Stimulated activated memory B cell treated with anti-CD40 and anti-IgM and Interleukin-4, amounts not matched to agents 10 μg/mL and 1 μg/mL and 100 μg/mL, for 72 hours (primary cell): ENCODE results near the gene ACAD10.

ENCODE experiments used
- ATAC-seq: fragments of 150-1000 bp; cut with Tn5 transposase; 2 replicates; pipeline ENCODE4 v1.10.0; 2021
- H3K27ac Mint-ChIP-seq: one replicate; pipeline ENCODE4 v1.8.0; 2022; ENCODE audit warnings: mild to moderate bottlenecking, mixed read lengths
- H3K27me3 Mint-ChIP-seq: one replicate; pipeline ENCODE4 v1.8.0; 2022; ENCODE audit warnings: mixed read lengths
- H3K36me3 Mint-ChIP-seq: one replicate; pipeline ENCODE4 v1.8.0; 2022; ENCODE audit warnings: mixed read lengths
- H3K4me1 Mint-ChIP-seq: one replicate; pipeline ENCODE4 v1.8.0; 2022; ENCODE audit warnings: mixed read lengths
- H3K4me3 Mint-ChIP-seq: one replicate; pipeline ENCODE4 v1.8.0; 2022; ENCODE audit warnings: mild to moderate bottlenecking, moderate library complexity, mixed read lengths
- H3K9me3 Mint-ChIP-seq: one replicate; pipeline ENCODE4 v1.8.0; 2022; ENCODE audit warnings: mixed read lengths

The ACAD10 gene

DNA sequence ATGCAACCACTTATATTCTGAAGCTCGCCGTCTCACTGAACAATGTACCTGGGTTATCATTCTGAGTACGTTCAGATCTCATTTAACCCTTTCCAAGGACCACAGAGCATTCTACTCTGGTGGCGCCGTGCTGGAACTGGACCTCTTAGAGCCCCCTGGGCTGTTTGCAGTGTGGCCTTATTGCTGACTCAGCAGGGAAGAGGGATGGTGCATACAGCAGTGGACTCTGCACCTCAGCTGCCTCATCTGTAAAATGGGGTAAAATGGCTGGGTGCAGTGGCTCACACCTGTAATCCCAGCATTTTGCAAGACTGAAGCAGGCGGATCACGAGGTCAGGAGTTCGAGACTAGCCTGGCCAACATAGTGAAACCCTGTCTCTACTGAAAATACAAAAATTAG lies 83.7 kb downstream of the ACAD10 start:
- H3K36me3 Mint-ChIP-seq: no peaks in the 10 kb centered on the region
- no peak overlapping the region for H3K27ac Mint-ChIP-seq
- H3K4me1 Mint-ChIP-seq: peaks cover 56% of the 10 kb centered on the region
- H3K4me3 Mint-ChIP-seq: no peak overlapping the region
- H3K9me3 Mint-ChIP-seq: no peaks in the 10 kb centered on the region
- ATAC-seq: no peak
- no peaks in the 10 kb centered on the region for H3K27me3 Mint-ChIP-seq

DNA sequence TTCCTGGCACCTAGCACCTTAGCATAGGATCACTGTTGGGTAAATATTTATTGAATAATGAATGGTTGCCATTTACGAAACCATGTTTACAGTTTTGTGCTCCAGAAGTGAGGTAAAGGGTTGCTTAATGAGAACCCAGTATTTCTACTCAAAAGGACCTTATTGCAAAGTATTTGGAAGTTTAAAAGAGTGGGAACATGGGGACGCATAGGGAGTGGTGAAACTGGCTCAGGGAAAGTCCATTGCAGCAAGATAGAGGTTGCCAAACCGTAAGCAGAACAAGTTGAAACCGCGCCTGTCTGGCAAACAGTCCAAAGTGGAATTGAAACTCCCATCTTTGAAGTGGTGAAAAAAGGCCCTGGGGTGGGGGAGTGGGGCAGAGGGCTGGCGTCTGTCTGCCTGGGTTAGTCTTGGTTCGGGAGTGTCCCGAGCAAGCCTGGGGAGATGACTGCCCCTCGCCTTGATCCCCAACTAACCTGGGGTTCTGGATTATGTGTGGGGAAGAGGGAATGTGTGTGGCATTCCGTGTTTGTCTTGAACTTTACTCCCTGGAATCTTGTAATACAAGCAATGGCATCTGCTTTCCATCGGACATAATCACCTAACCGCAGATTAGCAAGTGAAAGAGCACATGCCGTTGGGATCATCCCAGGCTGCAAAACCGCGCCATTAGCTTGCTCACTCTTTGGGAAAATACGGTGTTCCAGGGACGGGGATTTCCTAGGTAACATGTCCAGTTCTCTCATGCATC lies 88.1 kb downstream of the ACAD10 start:
- no peaks in the 10 kb centered on the region for H3K9me3 Mint-ChIP-seq
- no peaks in the 10 kb centered on the region for H3K27me3 Mint-ChIP-seq
- H3K36me3 Mint-ChIP-seq: no peaks in the 10 kb centered on the region
- peak overlapping the region; percentile 95 for H3K27ac Mint-ChIP-seq
- H3K4me3 Mint-ChIP-seq: peak overlapping the region; percentile 18
- ATAC-seq: peak; percentile 76
- peaks cover 46% of the 10 kb centered on the region for H3K4me1 Mint-ChIP-seq

DNA sequence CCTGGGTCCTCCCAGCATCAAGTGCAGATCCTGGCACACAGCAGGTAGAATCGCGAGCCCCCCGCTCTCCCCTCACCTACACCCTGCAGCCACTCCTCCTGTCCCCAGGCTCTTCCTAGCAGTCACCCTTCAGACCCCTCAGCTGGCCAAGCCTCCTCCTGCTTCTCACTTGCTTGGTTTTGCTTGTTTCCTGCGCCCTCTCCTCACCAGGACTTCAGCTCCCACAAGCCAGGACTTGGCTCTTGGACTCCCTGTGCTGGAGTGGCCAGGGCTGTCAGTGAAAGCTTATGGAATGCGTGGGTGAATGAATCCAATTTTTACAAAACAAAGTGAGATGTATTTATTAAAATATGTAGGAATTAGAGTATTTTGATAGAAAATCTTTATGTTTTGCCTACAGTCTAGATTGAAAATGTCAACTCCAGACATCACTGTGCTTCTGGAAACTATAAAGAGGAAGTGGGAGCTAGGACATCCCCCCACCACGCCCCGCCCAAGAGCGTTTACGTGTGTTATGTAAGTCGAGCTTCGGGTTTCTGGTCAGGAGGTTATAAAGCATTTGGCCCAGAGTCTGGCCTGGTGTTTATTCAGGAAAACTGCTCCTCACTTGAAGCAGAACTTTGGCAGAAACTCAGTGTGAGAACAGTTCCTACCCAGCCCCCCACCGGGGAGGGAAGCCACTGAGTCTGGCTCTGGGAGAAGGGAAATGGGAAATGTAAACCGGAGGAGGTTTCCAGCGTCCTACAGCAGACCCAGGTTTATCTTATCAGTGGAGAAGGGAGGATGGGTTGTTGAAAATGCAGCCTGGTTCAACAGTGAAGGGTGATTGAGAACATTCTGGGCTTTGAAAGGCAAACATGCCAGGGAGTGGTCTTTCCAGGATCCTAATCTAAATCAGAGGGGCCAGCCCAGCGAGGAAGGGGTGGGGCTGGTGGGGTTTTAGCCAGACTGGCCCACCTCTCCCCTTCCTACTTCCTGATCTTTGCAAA lies 89.6 kb downstream of the ACAD10 start:
- H3K36me3 Mint-ChIP-seq: peaks cover 3% of the 10 kb centered on the region
- peak overlapping the region; percentile 76 for H3K4me3 Mint-ChIP-seq
- peak overlapping the region; percentile 95 for H3K27ac Mint-ChIP-seq
- H3K4me1 Mint-ChIP-seq: peaks cover 46% of the 10 kb centered on the region
- ATAC-seq: peak; percentile 87
- H3K27me3 Mint-ChIP-seq: no peaks in the 10 kb centered on the region
- H3K9me3 Mint-ChIP-seq: no peaks in the 10 kb centered on the region

DNA sequence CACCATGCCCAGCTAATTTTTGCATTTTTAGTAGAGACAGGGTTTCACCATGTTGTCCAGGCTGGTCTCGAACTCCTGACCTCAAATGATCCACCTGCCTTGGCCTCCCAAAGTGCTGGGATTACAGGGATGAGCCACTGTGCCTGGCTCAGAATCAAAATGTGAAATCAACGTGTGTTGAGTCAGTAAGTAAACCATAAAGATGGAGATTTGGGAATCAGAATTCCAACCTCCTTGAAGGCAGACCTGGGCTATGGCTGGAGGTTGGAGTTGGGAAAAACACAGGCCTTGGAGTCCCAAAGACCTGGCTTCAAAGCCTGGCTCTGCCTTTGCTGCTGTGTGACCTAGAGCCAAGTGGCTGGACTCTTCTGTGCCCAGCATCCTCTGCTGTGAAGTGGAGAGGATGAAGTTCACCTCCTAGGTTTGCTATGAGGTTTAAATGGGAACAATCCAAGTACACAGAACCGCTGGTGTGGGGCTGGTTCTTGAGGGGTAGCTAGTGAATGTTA lies 91.0 kb downstream of the ACAD10 start:
- H3K4me3 Mint-ChIP-seq: no peak overlapping the region
- no peak for ATAC-seq
- H3K27ac Mint-ChIP-seq: no peak overlapping the region
- no peaks in the 10 kb centered on the region for H3K27me3 Mint-ChIP-seq
- H3K9me3 Mint-ChIP-seq: peaks cover 2% of the 10 kb centered on the region
- H3K36me3 Mint-ChIP-seq: peaks cover 10% of the 10 kb centered on the region
- peaks cover 46% of the 10 kb centered on the region for H3K4me1 Mint-ChIP-seq

DNA sequence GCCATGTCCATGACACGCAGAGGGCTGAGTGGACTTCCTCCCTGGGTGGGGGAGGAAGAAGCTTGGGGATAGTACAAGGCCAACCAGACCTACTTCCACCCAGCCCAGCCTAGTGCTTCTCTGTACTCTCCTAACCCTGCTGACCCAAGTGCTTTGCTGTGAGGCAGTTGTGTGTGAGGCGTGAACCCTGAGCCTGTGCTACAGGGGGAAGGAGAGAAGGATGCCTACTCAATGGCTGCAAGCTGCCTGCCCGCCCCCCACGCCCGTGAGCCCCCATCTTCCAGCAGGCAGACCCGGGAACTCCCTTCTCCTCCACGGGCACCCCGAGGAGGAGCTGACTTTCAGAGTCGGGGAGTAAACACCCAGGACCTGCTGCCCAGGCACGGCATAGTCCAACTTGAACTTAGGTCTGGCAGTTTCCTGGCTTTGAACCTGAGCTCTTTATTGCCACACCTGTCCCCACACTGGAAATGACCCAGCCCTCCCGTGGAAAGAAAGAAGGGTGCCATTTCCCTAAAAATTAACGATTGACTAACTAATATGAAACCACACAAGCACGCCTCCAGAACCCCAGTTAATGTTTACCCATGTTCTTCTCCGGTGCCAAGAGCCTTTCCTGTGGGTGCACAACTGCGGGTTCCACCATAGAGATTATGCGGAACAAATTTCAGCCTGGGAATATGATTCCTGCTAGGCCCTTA lies 91.6 kb downstream of the ACAD10 start:
- H3K27ac Mint-ChIP-seq: no peak overlapping the region
- H3K4me3 Mint-ChIP-seq: no peak overlapping the region
- ATAC-seq: no peak
- H3K4me1 Mint-ChIP-seq: peaks cover 46% of the 10 kb centered on the region
- peaks cover 10% of the 10 kb centered on the region for H3K36me3 Mint-ChIP-seq
- no peaks in the 10 kb centered on the region for H3K27me3 Mint-ChIP-seq
- H3K9me3 Mint-ChIP-seq: peaks cover 2% of the 10 kb centered on the region

DNA sequence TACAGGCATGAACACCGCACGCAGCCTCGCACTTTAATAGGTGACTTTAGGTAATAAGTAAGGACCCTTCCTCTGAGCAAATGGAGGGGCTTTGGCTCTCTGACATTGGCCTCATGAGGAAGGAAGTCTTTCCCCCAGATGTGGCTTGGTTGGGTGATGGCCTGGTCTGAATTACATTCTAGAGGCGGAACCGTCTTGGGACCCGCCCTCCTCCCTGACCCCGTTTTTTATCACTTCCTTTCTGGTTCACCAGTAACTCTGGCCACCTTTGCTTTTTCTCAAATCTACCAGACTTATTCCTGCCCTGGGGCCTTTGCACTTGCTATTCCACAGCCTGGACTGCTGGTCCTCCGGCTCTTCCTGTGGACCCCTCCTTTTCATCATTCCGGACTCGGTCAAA lies 94.3 kb downstream of the ACAD10 start:
- Mint-ChIP-seq H3K27me3 (no peaks in the 10 kb centered on the region), H3K27ac (no peak overlapping the region), H3K4me3 (no peak overlapping the region), H3K9me3 (peaks cover 2% of the 10 kb centered on the region), H3K4me1 (peaks cover 21% of the 10 kb centered on the region), H3K36me3 (peaks cover 14% of the 10 kb centered on the region)
- ATAC-seq: no peak

DNA sequence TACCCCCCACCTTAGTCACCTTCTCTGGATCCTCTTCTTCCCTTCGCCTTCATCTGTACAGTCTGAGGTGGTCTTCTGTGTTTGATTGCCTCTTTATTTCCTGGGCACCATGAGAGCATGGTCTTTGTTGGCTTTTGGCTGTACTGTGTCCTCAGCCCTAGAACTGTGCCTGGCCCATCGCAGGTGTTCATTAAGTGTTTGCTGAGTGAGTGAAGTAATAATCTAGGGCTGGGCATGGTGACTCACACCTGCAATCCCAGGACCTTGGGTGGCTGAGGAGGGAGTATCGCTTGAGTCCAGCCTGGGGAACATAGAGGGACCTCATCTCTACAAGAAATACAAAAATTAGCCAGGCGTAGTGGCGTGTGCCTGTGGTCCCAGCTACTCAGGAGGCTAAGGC lies 94.8 kb downstream of the ACAD10 start:
- H3K36me3 Mint-ChIP-seq: peaks cover 16% of the 10 kb centered on the region
- H3K27me3 Mint-ChIP-seq: no peaks in the 10 kb centered on the region
- peaks cover 17% of the 10 kb centered on the region for H3K4me1 Mint-ChIP-seq
- no peak overlapping the region for H3K27ac Mint-ChIP-seq
- ATAC-seq: no peak
- peaks cover 2% of the 10 kb centered on the region for H3K9me3 Mint-ChIP-seq
- no peak overlapping the region for H3K4me3 Mint-ChIP-seq

DNA sequence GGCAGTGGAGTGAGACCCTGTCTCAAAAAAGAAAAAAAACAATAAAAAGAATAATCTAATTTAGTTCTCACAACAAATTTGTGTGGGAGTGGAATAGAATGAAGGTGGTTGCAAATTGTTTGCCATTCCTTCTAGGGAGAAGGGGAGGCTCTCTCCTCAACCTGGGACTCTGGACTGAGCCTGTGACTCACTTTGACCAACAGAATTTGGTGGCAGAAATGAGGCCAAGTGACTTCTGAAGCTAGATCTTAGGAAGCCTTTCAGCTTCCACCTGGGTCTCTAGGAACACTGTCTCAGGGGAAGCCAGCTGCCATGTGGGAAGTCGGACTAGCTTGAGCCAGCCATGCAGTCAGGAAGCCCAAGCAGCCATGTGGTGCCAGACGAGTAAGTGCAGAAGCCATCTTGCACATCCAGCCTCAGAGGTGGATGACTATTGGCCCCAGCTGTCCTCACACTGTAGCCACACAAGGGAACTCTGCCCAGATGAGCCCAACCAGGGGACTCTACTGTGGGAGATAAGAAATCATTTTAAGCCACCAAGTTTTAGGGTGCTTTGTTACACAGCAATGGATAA lies 95.3 kb downstream of the ACAD10 start:
- Mint-ChIP-seq H3K36me3 (peaks cover 16% of the 10 kb centered on the region), H3K27me3 (no peaks in the 10 kb centered on the region), H3K27ac (no peak overlapping the region), H3K4me1 (peaks cover 11% of the 10 kb centered on the region), H3K4me3 (no peak overlapping the region), H3K9me3 (peaks cover 2% of the 10 kb centered on the region)
- no peak for ATAC-seq

DNA sequence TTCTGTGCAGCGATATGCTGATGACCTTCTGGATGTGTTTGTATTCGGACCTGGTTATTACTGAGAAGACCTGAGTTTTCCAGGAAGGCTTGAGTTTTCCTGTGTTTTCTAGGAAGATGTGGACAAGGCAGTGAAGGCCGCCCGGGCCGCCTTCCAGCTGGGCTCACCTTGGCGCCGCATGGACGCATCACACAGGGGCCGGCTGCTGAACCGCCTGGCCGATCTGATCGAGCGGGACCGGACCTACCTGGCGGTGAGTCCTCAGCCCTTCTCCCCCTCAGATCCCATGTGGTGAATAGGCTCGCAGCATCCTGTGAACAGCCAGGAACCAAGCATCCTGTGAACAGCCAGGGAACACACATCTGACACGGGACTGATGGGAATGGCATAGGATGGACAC lies 97.2 kb downstream of the ACAD10 start:
- Mint-ChIP-seq H3K9me3 (peaks cover 2% of the 10 kb centered on the region), H3K4me3 (no peak overlapping the region)
- ATAC-seq: peak; percentile 31

DNA sequence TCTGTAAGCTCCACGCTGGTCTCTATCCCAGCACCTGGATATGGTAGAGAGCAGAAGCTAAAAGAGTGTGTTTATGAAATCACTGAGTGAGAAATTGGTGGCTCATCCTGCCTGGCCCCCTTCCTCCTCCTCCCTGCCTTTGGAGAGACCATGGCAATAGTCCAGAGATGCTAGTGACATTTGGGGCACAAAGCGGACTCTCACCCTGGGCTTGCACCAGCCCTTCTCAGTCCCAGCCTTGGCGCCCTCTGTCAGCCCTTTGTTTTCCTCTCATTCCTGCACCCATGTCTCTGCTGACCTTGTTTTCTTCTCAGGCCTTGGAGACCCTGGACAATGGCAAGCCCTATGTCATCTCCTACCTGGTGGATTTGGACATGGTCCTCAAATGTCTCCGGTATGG lies 99.1 kb downstream of the ACAD10 start:
- ATAC-seq: no peak
- no peaks in the 10 kb centered on the region for H3K27me3 Mint-ChIP-seq
- no peak overlapping the region for H3K27ac Mint-ChIP-seq

More for the DNA sequence above, 97.2 kb downstream of the ACAD10 start:
- Mint-ChIP-seq H3K27me3 (no peaks in the 10 kb centered on the region), H3K36me3 (peaks cover 16% of the 10 kb centered on the region), H3K4me1 (no peaks in the 10 kb centered on the region), H3K27ac (no peak overlapping the region)

DNA sequence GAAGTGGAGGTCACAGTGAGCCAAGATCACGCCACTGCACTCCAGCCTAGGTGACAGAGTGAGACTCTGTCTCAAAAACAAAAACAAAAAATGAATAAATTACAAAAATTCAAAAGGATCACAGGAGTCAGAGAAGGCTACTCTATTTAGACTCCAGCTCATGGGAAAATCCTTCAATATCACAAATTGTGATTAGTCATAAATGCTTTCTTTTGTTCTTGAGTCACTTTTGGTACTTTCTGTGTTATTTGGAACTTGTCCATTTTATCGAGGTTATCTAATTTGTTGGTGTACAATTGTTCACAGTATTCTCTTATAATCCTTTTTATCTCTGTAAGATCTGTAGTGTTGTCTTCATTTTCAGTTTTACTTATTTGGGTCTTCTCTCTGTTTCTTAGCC lies 99.8 kb downstream of the ACAD10 start:
- peaks cover 11% of the 10 kb centered on the region for H3K36me3 Mint-ChIP-seq
- ATAC-seq: no peak
- no peaks in the 10 kb centered on the region for H3K4me1 Mint-ChIP-seq
- no peak overlapping the region for H3K27ac Mint-ChIP-seq
- H3K4me3 Mint-ChIP-seq: no peak overlapping the region
- H3K27me3 Mint-ChIP-seq: no peaks in the 10 kb centered on the region
- peaks cover 2% of the 10 kb centered on the region for H3K9me3 Mint-ChIP-seq

More for the DNA sequence above, 99.1 kb downstream of the ACAD10 start:
- no peak overlapping the region for H3K4me3 Mint-ChIP-seq
- H3K36me3 Mint-ChIP-seq: peaks cover 16% of the 10 kb centered on the region
- no peaks in the 10 kb centered on the region for H3K4me1 Mint-ChIP-seq
- H3K9me3 Mint-ChIP-seq: peaks cover 2% of the 10 kb centered on the region

DNA sequence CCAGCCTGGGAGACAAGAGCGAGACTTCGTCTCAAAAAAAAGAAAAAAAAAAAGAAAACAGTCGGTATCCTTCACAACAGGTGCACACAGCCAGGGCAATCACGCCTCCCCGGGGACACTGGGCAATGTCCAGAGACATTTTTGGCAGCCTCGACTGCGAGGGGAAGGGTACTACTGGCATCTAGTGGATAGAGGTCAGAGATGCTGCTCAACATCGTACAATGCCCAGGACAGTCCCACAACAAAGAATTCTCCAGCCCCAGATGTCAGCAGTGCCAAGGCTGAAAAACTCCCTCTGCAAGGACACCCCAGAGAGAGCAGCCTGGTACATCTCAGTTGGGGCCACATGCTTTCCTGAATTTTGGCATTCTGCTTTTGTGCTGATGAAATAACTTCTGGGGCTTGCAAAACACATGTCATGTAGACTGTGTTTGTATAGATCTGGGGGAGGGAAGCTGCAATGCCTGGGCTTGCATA lies 102.4 kb downstream of the ACAD10 start:
- peak; percentile 64 for ATAC-seq
- H3K27me3 Mint-ChIP-seq: no peaks in the 10 kb centered on the region
- no peak overlapping the region for H3K27ac Mint-ChIP-seq

DNA sequence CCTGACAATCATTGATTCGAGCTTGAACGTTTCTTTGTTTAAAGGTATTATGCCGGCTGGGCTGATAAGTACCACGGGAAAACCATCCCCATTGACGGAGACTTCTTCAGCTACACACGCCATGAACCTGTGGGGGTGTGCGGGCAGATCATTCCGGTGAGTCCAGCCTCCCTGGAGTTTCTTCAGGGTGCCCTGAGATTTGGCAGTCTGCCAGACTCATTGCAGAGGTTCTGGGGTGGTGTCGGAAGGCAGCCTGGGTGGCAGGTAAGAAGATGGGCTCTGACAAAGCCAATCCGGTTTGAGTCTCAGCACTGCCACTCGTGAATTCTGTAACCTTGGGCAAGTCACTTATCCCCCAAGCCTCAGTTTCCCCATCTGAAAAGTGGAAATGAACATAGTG lies 103.9 kb downstream of the ACAD10 start:
- ATAC-seq: no peak
- H3K9me3 Mint-ChIP-seq: no peaks in the 10 kb centered on the region
- H3K27ac Mint-ChIP-seq: no peak overlapping the region
- H3K27me3 Mint-ChIP-seq: no peaks in the 10 kb centered on the region
- H3K4me1 Mint-ChIP-seq: no peaks in the 10 kb centered on the region
- H3K4me3 Mint-ChIP-seq: no peak overlapping the region
- peaks cover 17% of the 10 kb centered on the region for H3K36me3 Mint-ChIP-seq

More for the DNA sequence above, 102.4 kb downstream of the ACAD10 start:
- no peak overlapping the region for H3K4me3 Mint-ChIP-seq
- H3K9me3 Mint-ChIP-seq: no peaks in the 10 kb centered on the region
- H3K36me3 Mint-ChIP-seq: peaks cover 10% of the 10 kb centered on the region
- no peaks in the 10 kb centered on the region for H3K4me1 Mint-ChIP-seq

DNA sequence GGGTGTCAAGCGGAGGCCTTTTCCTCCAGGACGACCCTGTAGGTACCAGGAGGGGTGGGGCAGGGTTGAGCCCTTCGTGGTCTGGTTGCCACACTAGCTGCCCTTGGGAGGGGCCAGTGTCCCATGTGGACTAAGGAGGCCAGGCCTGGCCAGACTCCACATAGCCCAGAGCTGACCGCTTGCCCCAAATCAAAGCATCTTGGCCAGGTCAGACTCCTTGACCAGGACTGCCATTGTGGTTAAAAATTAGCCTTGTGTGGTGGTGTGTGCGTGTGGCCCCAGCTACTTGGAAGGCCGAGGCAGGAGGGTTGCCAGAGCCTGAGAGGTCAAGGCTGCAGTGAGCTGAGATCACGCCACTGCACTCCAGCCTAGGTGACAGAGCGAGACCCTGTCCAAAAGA lies 105.7 kb downstream of the ACAD10 start:
- Mint-ChIP-seq H3K4me3 (no peak overlapping the region), H3K4me1 (no peaks in the 10 kb centered on the region), H3K36me3 (peaks cover 15% of the 10 kb centered on the region), H3K9me3 (no peaks in the 10 kb centered on the region), H3K27me3 (no peaks in the 10 kb centered on the region), H3K27ac (no peak overlapping the region)
- ATAC-seq: no peak
